ENCODE results near the gene OR2L13.

Gene OR2L13, protein sequence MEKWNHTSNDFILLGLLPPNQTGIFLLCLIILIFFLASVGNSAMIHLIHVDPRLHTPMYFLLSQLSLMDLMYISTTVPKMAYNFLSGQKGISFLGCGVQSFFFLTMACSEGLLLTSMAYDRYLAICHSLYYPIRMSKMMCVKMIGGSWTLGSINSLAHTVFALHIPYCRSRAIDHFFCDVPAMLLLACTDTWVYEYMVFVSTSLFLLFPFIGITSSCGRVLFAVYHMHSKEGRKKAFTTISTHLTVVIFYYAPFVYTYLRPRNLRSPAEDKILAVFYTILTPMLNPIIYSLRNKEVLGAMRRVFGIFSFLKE

DNA sequence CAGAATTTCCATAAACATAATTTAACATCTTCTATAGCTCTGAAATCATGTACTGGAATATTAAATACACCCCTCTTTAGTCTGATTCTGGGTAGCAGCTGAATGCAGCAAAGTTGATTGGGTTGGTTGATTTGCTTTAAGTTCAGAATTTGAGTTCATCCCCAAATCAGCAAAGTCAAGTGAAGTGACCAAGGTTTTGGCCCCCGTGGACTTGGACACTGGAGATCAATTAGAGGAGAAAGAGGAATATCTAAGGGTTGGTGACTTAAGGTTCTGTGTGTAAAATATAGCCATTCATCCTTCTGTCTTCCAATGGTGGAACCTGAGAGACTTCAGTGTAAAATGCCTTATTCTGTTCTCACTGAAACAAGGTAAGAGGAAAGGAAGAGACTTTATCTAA, at the start of gene OR2L13:
OR2L13 (plus strand) TSS at position 301 of the 400 bp plus-strand sequence. CDS start 4,192 bp downstream, outside the sequence.
- Histone ChIP-seq H3K9me3 (ENCODE audit: severe bottlenecking) (no peaks in the 10 kb centered on the region), H3K27me3 (ENCODE audit: insufficient read depth, low read depth, severe bottlenecking) (peaks cover 41% of the 10 kb centered on the region), H3K4me3 (ENCODE audit: low read depth, low read length) (no peak within 1 kb of the TSS), H3K36me3 (no peaks in the 10 kb centered on the region), H3K27ac (no peak within 1 kb of the TSS)
- TF ChIP-seq, protein P1, sequence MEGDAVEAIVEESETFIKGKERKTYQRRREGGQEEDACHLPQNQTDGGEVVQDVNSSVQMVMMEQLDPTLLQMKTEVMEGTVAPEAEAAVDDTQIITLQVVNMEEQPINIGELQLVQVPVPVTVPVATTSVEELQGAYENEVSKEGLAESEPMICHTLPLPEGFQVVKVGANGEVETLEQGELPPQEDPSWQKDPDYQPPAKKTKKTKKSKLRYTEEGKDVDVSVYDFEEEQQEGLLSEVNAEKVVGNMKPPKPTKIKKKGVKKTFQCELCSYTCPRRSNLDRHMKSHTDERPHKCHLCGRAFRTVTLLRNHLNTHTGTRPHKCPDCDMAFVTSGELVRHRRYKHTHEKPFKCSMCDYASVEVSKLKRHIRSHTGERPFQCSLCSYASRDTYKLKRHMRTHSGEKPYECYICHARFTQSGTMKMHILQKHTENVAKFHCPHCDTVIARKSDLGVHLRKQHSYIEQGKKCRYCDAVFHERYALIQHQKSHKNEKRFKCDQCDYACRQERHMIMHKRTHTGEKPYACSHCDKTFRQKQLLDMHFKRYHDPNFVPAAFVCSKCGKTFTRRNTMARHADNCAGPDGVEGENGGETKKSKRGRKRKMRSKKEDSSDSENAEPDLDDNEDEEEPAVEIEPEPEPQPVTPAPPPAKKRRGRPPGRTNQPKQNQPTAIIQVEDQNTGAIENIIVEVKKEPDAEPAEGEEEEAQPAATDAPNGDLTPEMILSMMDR (IDR thresholded peaks at IDR 0.05; ENCODE audit: low read depth, low read length) = no peak
- DNase-seq = no peak

DNA sequence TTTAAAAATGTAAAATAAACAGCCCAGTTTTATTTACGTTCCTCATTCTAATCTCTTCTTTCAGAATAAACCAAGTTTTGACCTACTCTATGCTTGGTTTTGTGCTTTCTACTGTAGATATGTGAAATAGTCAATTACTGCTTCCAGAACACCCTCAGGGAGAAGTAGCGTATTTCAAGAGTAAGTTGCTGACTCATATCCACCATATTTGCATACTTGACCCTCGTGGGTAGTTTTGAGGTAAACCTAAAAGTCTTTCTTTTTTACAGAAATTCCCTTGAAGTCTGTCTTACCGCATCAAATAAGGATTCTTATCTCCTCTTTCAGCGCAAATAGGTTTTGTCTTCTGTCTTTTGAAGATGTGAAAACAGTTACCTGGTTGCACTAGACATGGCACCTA, 49.8 kb upstream of the OR2L13 start:
- no peak overlapping the region for H3K4me3 ChIP-seq (ENCODE audit: low read depth, low read length)
- no peak overlapping the region for H3K27ac ChIP-seq
- DNase-seq = no peak
- H3K9me3 ChIP-seq (ENCODE audit: severe bottlenecking) = no peaks in the 10 kb centered on the region
- no peaks in the 10 kb centered on the region for H3K36me3 ChIP-seq
- H3K27me3 ChIP-seq (ENCODE audit: insufficient read depth, low read depth, severe bottlenecking) = peaks cover 71% of the 10 kb centered on the region
- TF ChIP-seq, protein P1 (IDR thresholded peaks at IDR 0.05; ENCODE audit: low read depth, low read length) = no peak

DNA sequence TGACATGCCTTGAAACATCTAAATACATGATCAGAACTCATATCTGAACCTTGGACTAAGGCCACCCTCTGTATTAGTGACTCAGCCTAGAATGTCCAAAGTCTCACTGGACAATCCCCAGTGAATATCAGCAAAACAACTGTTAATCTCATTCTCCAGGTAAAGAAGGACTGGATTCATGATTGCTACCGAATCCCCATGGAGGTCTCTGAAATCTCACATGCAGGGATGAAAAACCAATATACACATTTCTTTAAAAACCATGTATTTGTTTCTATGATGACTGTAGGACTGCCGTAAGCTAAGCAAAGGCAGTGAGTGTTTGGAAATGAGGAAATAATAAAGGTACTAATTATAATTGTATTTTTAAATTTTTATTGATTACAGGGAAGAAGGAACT, 48.4 kb upstream of the OR2L13 start, which contains the start of gene OR2L3:
OR2L3 (plus strand) TSS at position 301 of the 400 bp plus-strand sequence. CDS start 13,846 bp downstream, outside the sequence.
- TF ChIP-seq, protein P1 (IDR thresholded peaks at IDR 0.05; ENCODE audit: low read depth, low read length) = no peak
- no peak within 1 kb of the TSS for H3K4me3 ChIP-seq (ENCODE audit: low read depth, low read length)
- no peak within 1 kb of the TSS for H3K27ac ChIP-seq
- H3K36me3 ChIP-seq = no peaks in the 10 kb centered on the region
- H3K9me3 ChIP-seq (ENCODE audit: severe bottlenecking) = no peaks in the 10 kb centered on the region
- H3K27me3 ChIP-seq (ENCODE audit: insufficient read depth, low read depth, severe bottlenecking) = peaks cover 64% of the 10 kb centered on the region
- no peak for DNase-seq

DNA sequence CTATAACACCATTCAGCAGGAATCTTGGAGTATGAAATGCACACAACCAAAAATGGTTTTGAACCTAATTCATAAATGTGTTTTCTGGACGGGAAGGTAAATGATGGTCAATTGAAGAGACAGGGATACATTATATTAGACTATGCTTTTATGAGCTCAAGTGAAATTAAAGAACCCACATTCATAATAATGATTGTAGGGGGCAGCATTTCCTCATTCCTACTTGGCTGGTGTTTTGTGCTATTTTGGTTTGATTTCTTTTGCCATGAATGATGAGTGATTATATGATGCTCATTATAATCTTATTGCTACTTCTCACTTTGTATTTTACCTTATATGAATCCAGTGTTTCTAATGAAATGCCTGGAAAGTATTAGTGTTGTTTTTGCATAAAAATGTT, 48.0 kb upstream of the OR2L13 start:
- H3K36me3 ChIP-seq = no peaks in the 10 kb centered on the region
- DNase-seq = no peak
- H3K4me3 ChIP-seq (ENCODE audit: low read depth, low read length) = no peak overlapping the region
- no peak overlapping the region for H3K27ac ChIP-seq
- TF ChIP-seq, protein P1 (IDR thresholded peaks at IDR 0.05; ENCODE audit: low read depth, low read length) = no peak
- peaks cover 64% of the 10 kb centered on the region for H3K27me3 ChIP-seq (ENCODE audit: insufficient read depth, low read depth, severe bottlenecking)
- H3K9me3 ChIP-seq (ENCODE audit: severe bottlenecking) = no peaks in the 10 kb centered on the region

DNA sequence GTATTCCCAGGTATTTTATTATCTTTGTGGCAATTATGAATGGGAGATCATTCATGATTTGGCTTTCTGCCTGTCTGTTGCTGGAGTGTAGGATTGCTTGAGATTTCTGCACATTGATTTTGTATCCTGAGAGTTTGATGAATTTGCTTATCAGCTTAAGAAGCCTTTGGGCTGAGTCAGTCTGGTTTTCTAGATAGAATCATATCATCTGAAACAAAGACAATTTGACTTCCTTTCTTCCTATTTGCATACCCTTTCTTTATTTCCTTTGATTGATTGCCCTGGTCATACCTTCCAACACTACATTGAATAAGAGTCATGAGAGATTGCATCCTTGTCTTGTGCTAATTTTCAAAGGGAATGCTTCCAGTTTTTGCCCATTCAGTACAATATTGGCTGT, 40.3 kb upstream of the OR2L13 start:
- DNase-seq = no peak
- TF ChIP-seq, protein P1 (IDR thresholded peaks at IDR 0.05; ENCODE audit: low read depth, low read length) = no peak
- Histone ChIP-seq H3K9me3 (ENCODE audit: severe bottlenecking) (no peaks in the 10 kb centered on the region), H3K27ac (no peak overlapping the region), H3K4me3 (ENCODE audit: low read depth, low read length) (no peak overlapping the region), H3K36me3 (no peaks in the 10 kb centered on the region), H3K27me3 (ENCODE audit: insufficient read depth, low read depth, severe bottlenecking) (peaks cover 43% of the 10 kb centered on the region)

DNA sequence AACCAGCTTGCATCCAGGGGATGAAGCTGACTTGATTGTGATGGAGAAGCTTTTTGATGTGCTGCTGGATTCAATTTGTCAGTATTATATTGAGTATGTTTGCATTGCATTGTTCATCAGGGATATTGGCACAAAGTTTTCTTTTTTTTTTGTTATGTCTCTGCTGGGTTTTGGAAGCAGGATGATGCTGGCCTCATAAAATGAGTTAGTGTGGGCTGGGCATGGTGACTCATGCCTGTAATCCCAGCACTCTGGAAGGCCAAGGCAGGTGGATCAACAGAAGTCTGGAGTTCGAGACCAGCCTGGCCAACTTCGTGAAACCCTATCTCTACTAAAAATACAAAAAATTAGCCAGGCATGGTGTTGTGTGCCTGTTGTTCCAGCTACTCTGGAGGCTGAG, 39.7 kb upstream of the OR2L13 start:
- no peak for DNase-seq
- Histone ChIP-seq H3K27ac (no peak overlapping the region), H3K36me3 (no peaks in the 10 kb centered on the region), H3K27me3 (ENCODE audit: insufficient read depth, low read depth, severe bottlenecking) (peaks cover 47% of the 10 kb centered on the region), H3K9me3 (ENCODE audit: severe bottlenecking) (no peaks in the 10 kb centered on the region), H3K4me3 (ENCODE audit: low read depth, low read length) (no peak overlapping the region)
- TF ChIP-seq, protein P1 (IDR thresholded peaks at IDR 0.05; ENCODE audit: low read depth, low read length) = no peak
